ENCODE results near the gene C4orf51. TPM values are rescaled to one million over a fixed set of nuclear protein-coding genes. Genes with fewer than 3 reads are reported as not detected.
"Not testable (repeated sequence)": the region's sequence is repeated elsewhere in the genome, so short reads cannot be mapped to it uniquely, and the experiment has no call there.

C4orf51 gene
- total and polyA plus RNA-seq, 4 donors: not detected

DNA sequence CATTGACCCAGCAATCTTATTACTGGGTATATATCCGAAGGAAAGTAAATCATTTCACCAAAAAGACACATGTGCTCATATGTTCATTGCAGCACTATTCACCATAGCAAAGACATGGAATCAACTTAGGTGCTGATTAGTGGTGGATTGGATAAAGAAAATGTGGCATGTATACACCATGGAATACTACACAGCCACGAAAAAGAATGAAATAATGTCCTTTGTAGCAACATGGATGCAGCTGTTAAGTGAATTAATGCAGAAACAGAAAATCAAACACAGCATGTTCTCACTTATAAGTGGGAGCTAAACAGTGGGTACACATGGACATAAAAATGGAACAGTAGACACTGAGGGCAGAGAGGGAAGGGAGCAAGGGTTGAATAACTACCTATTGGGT is 11.5 kb downstream of the C4orf51 start:
- intact Hi-C loops (cut with DNase I); H3K4me1 ChIP-seq (ENCODE audit: control insufficient read depth in 1 of 2, insufficient read depth in 2 of 2, low read length in 2 of 2); H3K27ac ChIP-seq (ENCODE audit: low read depth in 1 of 2, low read length in 2 of 2); H3K4me3 ChIP-seq (ENCODE audit: low read length in 2 of 2); H3K9me3 ChIP-seq (ENCODE audit: control insufficient read depth, low read length); ATAC-seq (ENCODE audit: low FRiP score); H3K36me3 ChIP-seq (ENCODE audit: control insufficient read depth in 1 of 2, insufficient read depth in 2 of 2, low read length in 1 of 2); H3K27me3 ChIP-seq (ENCODE audit: control insufficient read depth in 1 of 2, insufficient read depth in 2 of 2, low read length in 1 of 2); DNase-seq: not testable (repeated sequence)
- 80 to 90% methylated on average over 2 of the region's 2 CpGs for WGBS, 2 donors

DNA sequence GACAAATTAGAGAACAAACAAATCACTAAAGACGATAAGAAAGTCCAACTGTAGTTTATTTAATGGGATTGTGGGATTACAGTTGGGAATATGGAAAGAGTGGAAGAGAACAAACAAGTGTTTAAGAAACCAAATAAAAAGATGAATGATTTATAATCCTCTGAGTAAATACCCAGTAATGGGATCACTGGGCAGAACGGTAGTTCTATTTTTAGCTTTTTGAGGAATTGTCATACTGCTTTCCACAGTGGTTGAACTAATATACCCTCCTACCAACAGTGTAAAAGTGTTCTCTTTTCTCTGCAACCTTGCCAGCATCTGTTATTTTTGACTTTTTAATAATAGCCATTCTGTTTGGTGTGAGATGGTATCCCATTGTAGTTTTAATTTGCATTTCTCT is 15.0 kb downstream of the C4orf51 start:
- Histone ChIP-seq H3K9me3 (ENCODE audit: control insufficient read depth, low read length) (no peaks in the 10 kb centered on the region), H3K4me3 (ENCODE audit: low read length in 2 of 2) (no peak overlapping the region), H3K27ac (ENCODE audit: low read depth in 1 of 2, low read length in 2 of 2) (no peak overlapping the region), H3K4me1 (ENCODE audit: control insufficient read depth in 1 of 2, insufficient read depth in 2 of 2, low read length in 2 of 2) (no peaks in the 10 kb centered on the region), H3K36me3 (ENCODE audit: control insufficient read depth in 1 of 2, insufficient read depth in 2 of 2, low read length in 1 of 2) (no peaks in the 10 kb centered on the region), H3K27me3 (ENCODE audit: control insufficient read depth in 1 of 2, insufficient read depth in 2 of 2, low read length in 1 of 2) (no peaks in the 10 kb centered on the region)
- DNase-seq (no peak), ATAC-seq (ENCODE audit: low FRiP score) (no peak)
- intact Hi-C loops (cut with DNase I): no loop called here
- 14 to 16% methylated on average over 2 of the region's 2 CpGs for WGBS, 2 donors

DNA sequence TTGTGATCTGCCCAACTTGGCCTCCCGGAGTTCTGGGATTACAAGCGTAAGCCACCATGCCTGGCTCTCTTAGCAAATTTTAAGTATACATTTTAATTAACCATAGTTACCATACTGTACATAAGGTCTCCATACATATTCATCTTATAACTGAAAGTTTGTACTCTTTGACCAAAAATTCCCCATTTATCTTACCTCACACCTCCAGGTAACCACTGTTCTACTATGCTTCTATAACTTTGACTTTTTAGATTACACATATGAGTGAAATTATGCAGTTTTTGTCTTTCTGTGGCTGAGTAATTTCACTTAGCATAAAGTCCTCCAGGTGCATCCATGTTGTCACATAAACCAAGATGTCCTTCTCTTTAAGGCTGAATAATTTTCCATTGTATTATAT is 17.4 kb downstream of the C4orf51 start:
- Histone ChIP-seq H3K36me3 (ENCODE audit: control insufficient read depth in 1 of 2, insufficient read depth in 2 of 2, low read length in 1 of 2) (no peaks in the 10 kb centered on the region), H3K4me3 (ENCODE audit: low read length in 2 of 2) (no peak overlapping the region), H3K27me3 (ENCODE audit: control insufficient read depth in 1 of 2, insufficient read depth in 2 of 2, low read length in 1 of 2) (no peaks in the 10 kb centered on the region), H3K4me1 (ENCODE audit: control insufficient read depth in 1 of 2, insufficient read depth in 2 of 2, low read length in 2 of 2) (no peaks in the 10 kb centered on the region), H3K9me3 (ENCODE audit: control insufficient read depth, low read length) (no peaks in the 10 kb centered on the region), H3K27ac (ENCODE audit: low read depth in 1 of 2, low read length in 2 of 2) (no peak overlapping the region)
- 95 to 100% methylated on average over 2 of the region's 2 CpGs for whole genome bisulfite sequencing, 2 donors
- intact Hi-C loops (cut with DNase I): no loop called here
- no peak for ATAC-seq (ENCODE audit: low FRiP score)
- no peak for DNase-seq

DNA sequence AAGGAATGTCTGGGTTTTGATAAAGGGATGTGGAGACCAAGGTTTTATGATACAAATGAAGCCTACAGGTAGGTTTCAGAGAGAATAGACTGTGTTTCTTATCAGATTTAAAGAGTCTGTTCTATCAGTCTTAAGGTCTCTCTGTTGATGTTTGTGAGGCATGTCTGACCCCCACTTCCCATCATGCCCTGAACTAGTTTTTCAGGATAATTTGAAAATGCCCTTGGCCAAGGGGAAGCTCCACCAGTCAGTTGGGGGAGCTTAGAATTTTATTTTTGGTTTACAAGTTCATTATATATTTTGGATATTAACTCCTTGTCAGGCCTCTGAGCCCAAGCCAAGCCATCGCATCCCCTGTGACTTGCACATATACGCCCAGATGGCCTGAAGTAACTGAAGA is 18.6 kb downstream of the C4orf51 start:
- WGBS, 2 donors: 93 to 97% methylated on average over 2 of the region's 2 CpGs
- Histone ChIP-seq H3K36me3 (ENCODE audit: control insufficient read depth in 1 of 2, insufficient read depth in 2 of 2, low read length in 1 of 2) (no peaks in the 10 kb centered on the region), H3K4me1 (ENCODE audit: control insufficient read depth in 1 of 2, insufficient read depth in 2 of 2, low read length in 2 of 2) (no peaks in the 10 kb centered on the region), H3K4me3 (ENCODE audit: low read length in 2 of 2) (no peak overlapping the region), H3K27me3 (ENCODE audit: control insufficient read depth in 1 of 2, insufficient read depth in 2 of 2, low read length in 1 of 2) (no peaks in the 10 kb centered on the region), H3K9me3 (ENCODE audit: control insufficient read depth, low read length) (no peaks in the 10 kb centered on the region), H3K27ac (ENCODE audit: low read depth in 1 of 2, low read length in 2 of 2) (no peak overlapping the region)
- intact Hi-C loops (cut with DNase I): no loop called here
- DNase-seq (no peak), ATAC-seq (ENCODE audit: low FRiP score) (no peak)

DNA sequence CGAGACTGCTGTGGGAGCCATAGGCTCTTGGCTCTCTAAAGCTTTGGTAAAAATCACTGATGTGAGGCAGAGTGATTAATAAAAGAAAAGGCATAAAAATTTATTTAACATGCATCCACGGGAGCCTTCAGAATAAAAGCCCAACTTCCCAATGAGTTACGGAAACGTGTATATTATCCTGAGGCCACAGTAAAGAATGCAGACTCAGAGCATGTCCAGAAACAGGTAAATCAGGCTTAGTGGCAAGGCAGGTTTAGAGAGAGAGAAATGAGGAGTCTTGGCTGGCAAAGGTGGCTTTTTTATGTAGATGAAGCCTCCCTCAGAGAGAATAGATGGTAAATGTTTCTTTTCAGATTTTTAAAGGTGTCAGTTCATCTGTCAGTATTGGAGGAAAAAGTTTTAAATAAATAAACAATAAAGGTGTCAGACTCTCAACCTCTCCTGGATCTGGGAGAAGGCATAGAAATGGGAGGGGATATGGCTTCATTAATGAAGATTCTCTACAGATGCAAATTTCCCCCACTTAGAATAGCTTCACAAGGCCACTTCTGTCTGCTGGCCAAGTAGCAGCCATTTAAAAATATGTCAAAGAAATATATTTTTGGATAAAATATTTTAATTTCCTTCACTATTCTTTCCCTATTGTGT is 24.0 kb downstream of the C4orf51 start:
- intact Hi-C loops (cut with DNase I): no loop called here
- Histone ChIP-seq H3K4me1 (ENCODE audit: control insufficient read depth in 1 of 2, insufficient read depth in 2 of 2, low read length in 2 of 2) (no peaks in the 10 kb centered on the region), H3K9me3 (ENCODE audit: control insufficient read depth, low read length) (no peaks in the 10 kb centered on the region), H3K27me3 (ENCODE audit: control insufficient read depth in 1 of 2, insufficient read depth in 2 of 2, low read length in 1 of 2) (no peaks in the 10 kb centered on the region), H3K4me3 (ENCODE audit: low read length in 2 of 2) (no peak overlapping the region), H3K36me3 (ENCODE audit: control insufficient read depth in 1 of 2, insufficient read depth in 2 of 2, low read length in 1 of 2) (no peaks in the 10 kb centered on the region), H3K27ac (ENCODE audit: low read depth in 1 of 2, low read length in 2 of 2) (no peak overlapping the region)
- ATAC-seq (ENCODE audit: low FRiP score) (no peak), DNase-seq (no peak)
- 75 to 79% methylated on average over 4 of the region's 4 CpGs for WGBS, 2 donors

DNA sequence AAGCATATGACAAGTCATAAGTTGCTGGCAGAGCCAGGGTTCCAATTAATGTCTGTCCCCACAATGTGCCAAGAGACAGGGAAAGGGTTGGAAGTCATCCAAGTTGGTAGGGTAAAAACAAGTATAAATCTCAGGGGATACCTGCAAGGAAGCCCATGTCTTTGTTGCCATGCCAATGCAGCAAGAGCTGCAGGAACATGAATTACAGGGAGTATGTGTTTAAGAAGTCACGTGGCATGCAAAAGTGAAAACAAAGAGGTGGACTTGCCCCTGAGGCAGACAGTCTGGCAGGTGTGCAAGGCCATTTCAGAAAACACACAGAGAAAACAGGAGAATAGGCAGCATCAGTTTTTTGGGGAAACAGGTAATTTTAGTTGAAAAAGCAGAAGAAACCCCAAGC is 29.4 kb downstream of the C4orf51 start:
- Histone ChIP-seq H3K27me3 (ENCODE audit: control insufficient read depth in 1 of 2, insufficient read depth in 2 of 2, low read length in 1 of 2) (no peaks in the 10 kb centered on the region), H3K27ac (ENCODE audit: low read depth in 1 of 2, low read length in 2 of 2) (no peak overlapping the region), H3K9me3 (ENCODE audit: control insufficient read depth, low read length) (peaks cover 3% of the 10 kb centered on the region), H3K4me3 (ENCODE audit: low read length in 2 of 2) (no peak overlapping the region), H3K36me3 (ENCODE audit: control insufficient read depth in 1 of 2, insufficient read depth in 2 of 2, low read length in 1 of 2) (no peaks in the 10 kb centered on the region), H3K4me1 (ENCODE audit: control insufficient read depth in 1 of 2, insufficient read depth in 2 of 2, low read length in 2 of 2) (no peaks in the 10 kb centered on the region)
- DNase-seq (no peak), ATAC-seq (ENCODE audit: low FRiP score) (no peak)
- intact Hi-C loops (cut with DNase I): no loop called here
- 88 to 95% methylated on average over 1 of the region's 1 CpG for WGBS, 2 donors

DNA sequence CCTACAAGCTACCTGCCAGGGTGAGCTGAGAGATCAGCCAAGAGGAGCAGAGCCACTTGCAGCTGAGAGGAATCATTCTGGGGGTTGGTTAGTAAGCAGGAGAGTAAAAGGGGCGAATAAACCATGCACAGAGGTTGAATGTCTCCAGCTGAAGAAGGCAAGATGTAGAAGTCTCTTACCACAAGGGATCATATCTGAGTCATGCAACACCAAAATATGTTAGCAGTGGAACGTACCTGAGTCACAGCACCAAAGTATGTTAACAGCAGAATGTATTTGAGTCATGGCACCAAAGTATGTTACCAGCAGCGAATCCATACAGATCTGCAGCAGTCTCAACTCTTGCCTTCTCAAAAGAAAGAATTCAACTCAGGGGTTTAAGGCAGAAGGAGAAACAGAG is 29.9 kb downstream of the C4orf51 start:
- Histone ChIP-seq H3K9me3 (ENCODE audit: control insufficient read depth, low read length) (peaks cover 3% of the 10 kb centered on the region), H3K4me1 (ENCODE audit: control insufficient read depth in 1 of 2, insufficient read depth in 2 of 2, low read length in 2 of 2) (no peaks in the 10 kb centered on the region), H3K27me3 (ENCODE audit: control insufficient read depth in 1 of 2, insufficient read depth in 2 of 2, low read length in 1 of 2) (no peaks in the 10 kb centered on the region), H3K27ac (ENCODE audit: low read depth in 1 of 2, low read length in 2 of 2) (no peak overlapping the region), H3K36me3 (ENCODE audit: control insufficient read depth in 1 of 2, insufficient read depth in 2 of 2, low read length in 1 of 2) (no peaks in the 10 kb centered on the region), H3K4me3 (ENCODE audit: low read length in 2 of 2) (no peak overlapping the region)
- 84 to 85% methylated on average over 3 of the region's 3 CpGs for WGBS, 2 donors
- DNase-seq (no peak), ATAC-seq (ENCODE audit: low FRiP score) (no peak)
- intact Hi-C loops (cut with DNase I): no loop called here

DNA sequence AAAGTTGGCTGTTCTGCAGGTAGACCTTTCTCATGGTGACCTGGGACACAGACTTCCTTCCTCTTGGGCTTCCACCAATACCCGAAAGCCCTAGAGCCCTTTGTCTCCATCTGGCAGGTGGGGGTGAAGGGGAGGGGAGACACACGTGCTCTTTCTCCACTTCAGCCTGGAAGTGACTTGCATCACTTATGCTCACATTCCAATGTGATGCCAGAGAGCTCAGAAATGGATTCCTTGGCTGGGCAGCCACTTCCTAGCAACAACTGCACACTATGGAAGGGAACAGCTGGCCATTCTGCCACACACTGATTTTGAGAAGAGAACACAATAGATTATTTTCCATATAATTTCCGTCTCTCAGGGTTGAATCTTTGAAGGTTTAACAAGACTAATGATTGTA is 36.3 kb downstream of the C4orf51 start:
- 61 to 66% methylated on average over 3 of the region's 3 CpGs for WGBS, 2 donors
- no peaks in the 10 kb centered on the region for H3K36me3 ChIP-seq (ENCODE audit: control insufficient read depth in 1 of 2, insufficient read depth in 2 of 2, low read length in 1 of 2)
- no peak overlapping the region for H3K27ac ChIP-seq (ENCODE audit: low read depth in 1 of 2, low read length in 2 of 2)
- H3K4me3 ChIP-seq (ENCODE audit: low read length in 2 of 2): no peak overlapping the region
- H3K9me3 ChIP-seq (ENCODE audit: control insufficient read depth, low read length): no peaks in the 10 kb centered on the region
- intact Hi-C loops (cut with DNase I): no loop called here
- H3K4me1 ChIP-seq (ENCODE audit: control insufficient read depth in 1 of 2, insufficient read depth in 2 of 2, low read length in 2 of 2): no peaks in the 10 kb centered on the region
- ATAC-seq (ENCODE audit: low FRiP score) (no peak), DNase-seq (no peak)
- peaks cover 0 to 3% of the 10 kb centered on the region in 2 donors for H3K27me3 ChIP-seq (ENCODE audit: control insufficient read depth in 1 of 2, insufficient read depth in 2 of 2, low read length in 1 of 2)

DNA sequence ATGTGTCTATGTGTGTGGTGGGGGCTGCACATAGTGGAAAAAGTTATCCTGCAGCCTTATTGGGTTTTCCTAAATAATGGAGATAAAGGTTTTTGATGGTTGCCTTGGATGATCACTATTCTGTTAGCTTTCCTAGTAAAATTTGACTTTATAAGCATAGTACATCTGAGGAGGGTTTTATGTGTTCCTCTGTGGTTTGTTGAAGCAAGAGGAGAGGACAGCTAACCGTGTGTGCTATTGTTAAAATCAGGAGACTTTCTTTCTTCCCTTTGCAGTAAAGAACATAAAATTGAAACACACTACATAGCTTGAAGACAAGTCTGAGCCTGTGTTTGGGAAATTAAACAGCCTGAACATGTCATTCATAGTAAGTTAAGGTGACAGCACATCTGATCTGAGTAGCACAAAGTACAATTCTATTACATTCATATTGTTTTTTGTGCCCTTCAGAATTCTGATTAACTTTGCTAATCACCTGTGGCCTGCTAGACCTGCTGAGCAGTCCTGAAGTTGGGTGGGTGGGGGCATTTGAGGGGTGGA is 36.8 kb downstream of the C4orf51 start:
- H3K4me3 ChIP-seq (ENCODE audit: low read length in 2 of 2): no peak overlapping the region
- WGBS, 2 donors: 81 to 88% methylated on average over 1 of the region's 1 CpG

More for the DNA sequence above, 36.8 kb downstream of the C4orf51 start:
- intact Hi-C loops (cut with DNase I): no loop called here
- DNase-seq (no peak), ATAC-seq (ENCODE audit: low FRiP score) (no peak)
- H3K36me3 ChIP-seq (ENCODE audit: control insufficient read depth in 1 of 2, insufficient read depth in 2 of 2, low read length in 1 of 2): no peaks in the 10 kb centered on the region
- no peaks in the 10 kb centered on the region for H3K4me1 ChIP-seq (ENCODE audit: control insufficient read depth in 1 of 2, insufficient read depth in 2 of 2, low read length in 2 of 2)
- H3K27ac ChIP-seq (ENCODE audit: low read depth in 1 of 2, low read length in 2 of 2): no peak overlapping the region
- H3K9me3 ChIP-seq (ENCODE audit: control insufficient read depth, low read length): no peaks in the 10 kb centered on the region
- peaks cover 0 to 3% of the 10 kb centered on the region in 2 donors for H3K27me3 ChIP-seq (ENCODE audit: control insufficient read depth in 1 of 2, insufficient read depth in 2 of 2, low read length in 1 of 2)
